K562 (cell line): Measurements from ENCODE around the gene IL11. TPM values are rescaled to one million over a fixed set of nuclear protein-coding genes. Genes with fewer than 3 reads are reported as not detected.

ENCODE experiments used
- ATAC-seq: fragments of 200-7000 bp; cut with Tn5 transposase; 3 replicates; pipeline ENCODE4 v1.9.1; 2020; ENCODE audit warnings: moderate library complexity
- BruUV-seq: library from RNA; stranded (reverse); fragments of 400-500 nt; replicated peaks from 2 replicates; lab custom pipeline; 2021; lab: Mats Ljungman, UMichigan
- CTCF ChIA-PET: fragments of 300-600 bp; formaldehyde crosslinking; extraction: SDS; loops from one replicate; lab custom pipeline; 2021; ENCODE audit warnings: low intra/inter-chr PET ratio; lab: Yijun Ruan, JAX
- POLR2A ChIA-PET: fragments of 300-600, 350-650 bp; sonication (Branson Sonifier 250); formaldehyde crosslinking; extraction: SDS; loops from one replicate; lab custom pipeline; 2021; ENCODE audit warnings: antibody characterized with exemption, inconsistent platforms; lab: Yijun Ruan, JAX
- DNase-seq, 4 experiments: peaks; one replicate each; pipeline versions ENCODE4 v3.0.0 to v3.0.0-alpha.2; 2011 to 2018; ENCODE audit warnings: low spot score in 3 of 4, mixed read lengths in 3 of 4; ENCODE audit errors: extremely low read depth in 1 of 4
- FAIRE-seq: peaks from 2 replicates; lab custom pipeline; 2011; peaks lifted over from hg19 to GRCh38; lab: Jason Lieb, UNC
- H2AFZ ChIP-seq: 2 replicates; pipeline ENCODE4 v1.6.0; 2011; ENCODE audit warnings: low read depth, low read length, control low read depth, inconsistent platforms
- H3K27ac ChIP-seq: fragments of 200-600 bp; 3 replicates; pipeline ENCODE4 v1.8.0; 2011; ENCODE audit warnings: low read depth, mild to moderate bottlenecking, control low read depth, inconsistent platforms, low read length, moderate library complexity, mixed read lengths; ENCODE audit errors: extremely low read depth
- H3K27me3 ChIP-seq, 2 experiments: fragments of 300-600 bp in 1 of 2; 2 replicates in 1 of 2; 3 replicates in 1 of 2; pipeline versions ENCODE4 v1.6.0 to v1.8.0; 2011; ENCODE audit warnings: inconsistent platforms in 2 of 2, low read length in 2 of 2, mild to moderate bottlenecking in 1 of 2, mixed read lengths in 1 of 2, moderate library complexity in 1 of 2; ENCODE audit not compliant: control insufficient read depth in 2 of 2, insufficient read depth in 2 of 2
- H3K36me3 ChIP-seq: fragments of 300-600 bp; 3 replicates; pipeline ENCODE4 v1.8.0; 2011; ENCODE audit warnings: mild to moderate bottlenecking, low read length, inconsistent platforms; ENCODE audit not compliant: control insufficient read depth, insufficient read depth
- H3K4me1 ChIP-seq, 2 experiments: fragments of 200-600 bp in 1 of 2; replicated peaks in 1 of 2; 2 replicates in 1 of 2; 3 replicates in 1 of 2; pipeline versions ENCODE4 v1.5.1 to v1.8.0; 2011; ENCODE audit warnings: inconsistent platforms in 2 of 2, low read length in 2 of 2, mild to moderate bottlenecking in 1 of 2, mixed read lengths in 1 of 2, moderate library complexity in 1 of 2; ENCODE audit not compliant: control insufficient read depth in 2 of 2, insufficient read depth in 2 of 2
- H3K4me2 ChIP-seq: 2 replicates; pipeline ENCODE4 v1.6.1; 2011; ENCODE audit warnings: low read length, control low read depth, inconsistent platforms, mixed read lengths; ENCODE audit not compliant: insufficient read depth
- H3K4me3 ChIP-seq: fragments of 200-600 bp; sonication (generic), shearing (Covaris generic); 2 replicates; pipeline ENCODE4 v1.5.1; 2016; ENCODE audit warnings: control low read depth, inconsistent platforms
- H3K79me2 ChIP-seq: fragments of 200-600 bp; 3 replicates; pipeline ENCODE4 v1.8.0; 2011; ENCODE audit warnings: low read length, inconsistent platforms; ENCODE audit not compliant: control insufficient read depth, insufficient read depth
- H3K9ac ChIP-seq, 2 experiments: 2 replicates each; pipeline versions ENCODE4 v1.6.0 to v1.6.1; 2011; ENCODE audit warnings: low read depth in 2 of 2, low read length in 2 of 2, control low read depth in 1 of 2, inconsistent platforms in 1 of 2, mild to moderate bottlenecking in 1 of 2, mixed read lengths in 1 of 2; ENCODE audit not compliant: insufficient read depth in 1 of 2
- H3K9me1 ChIP-seq: one replicate; pipeline ENCODE4 v1.6.0; 2011; ENCODE audit warnings: inconsistent platforms, mild to moderate bottlenecking, low read length, moderate library complexity; ENCODE audit not compliant: control insufficient read depth, insufficient read depth
- H3K9me3 ChIP-seq: replicated peaks from 2 replicates; pipeline ENCODE4 v1.5.1; 2011; ENCODE audit warnings: low read depth, low read length, inconsistent platforms; ENCODE audit not compliant: control insufficient read depth, insufficient read depth
- H4K20me1 ChIP-seq: replicated peaks from 2 replicates; pipeline ENCODE4 v1.6.1; 2011; ENCODE audit warnings: low read length, inconsistent platforms, mixed read lengths; ENCODE audit not compliant: control insufficient read depth, insufficient read depth
- ATF7 ChIP-seq: fragments of 450-650 bp; IDR thresholded peaks from 2 replicates; pipeline ENCODE4 v1.7.1; 2014; ENCODE audit warnings: mild to moderate bottlenecking, moderate library complexity
- BRD9 ChIP-seq: fragments of 450-650 bp; IDR thresholded peaks from 2 replicates; pipeline ENCODE4 v1.6.1; 2018; ENCODE audit warnings: low read depth; ENCODE audit not compliant: partially characterized antibody
- FOXJ2 ChIP-seq: fragments of 200-800 bp; sonication (Bioruptor generic); IDR thresholded peaks from 2 replicates; pipeline ENCODE4 v1.6.1; 2016; ENCODE audit warnings: missing genetic modification characterization, missing compliant biosample characterization
- HIVEP1 ChIP-seq: fragments of 250-450 bp; sonication (Bioruptor Pico); IDR thresholded peaks from 2 replicates; pipeline ENCODE4 v1.4.0; 2020; ENCODE audit warnings: mild to moderate bottlenecking
- HMG20A ChIP-seq: fragments of 450-650 bp; formaldehyde crosslinking; conservative IDR thresholded peaks from 2 replicates; pipeline ENCODE4 v1.4.0; 2020; ENCODE audit warnings: mild to moderate bottlenecking, mixed read lengths
- NONO ChIP-seq, 2 experiments: fragments of 200-400 bp in 1 of 2; fragments of 450-650 bp in 1 of 2; formaldehyde crosslinking in 1 of 2; IDR thresholded peaks; 2 replicates each; pipeline ENCODE4 v1.6.1; 2017; ENCODE audit warnings: low read depth in 2 of 2, mild to moderate bottlenecking in 2 of 2, moderate library complexity in 2 of 2, low read length in 1 of 2
- NR2C1 ChIP-seq, 2 experiments: fragments of 450-650 bp; IDR thresholded peaks; 2 replicates each; pipeline ENCODE4 v1.6.1; 2017; ENCODE audit warnings: mild to moderate bottlenecking in 2 of 2, antibody characterized with exemption in 1 of 2, inconsistent platforms in 1 of 2, missing compliant biosample characterization in 1 of 2, missing genetic modification characterization in 1 of 2
- PHTF2 ChIP-seq: fragments of 250-450 bp; sonication (Bioruptor Pico); IDR thresholded peaks from 2 replicates; pipeline ENCODE4 v1.5.0; 2021; ENCODE audit warnings: mild to moderate bottlenecking
- SRF ChIP-seq, 2 experiments: fragments of 250-450, 450-650 bp in 1 of 2; sonication (Bioruptor Pico) in 1 of 2; sonication (generic) in 1 of 2; formaldehyde crosslinking; IDR thresholded peaks; 2 replicates each; pipeline versions ENCODE4 v1.5.0 to v1.5.1; 2020 to 2022; ENCODE audit warnings: mild to moderate bottlenecking in 1 of 2, missing genetic modification reagents in 1 of 2
- WGBS: fragments of 100-300 bp; shearing (Covaris generic); methylation state at CpG from one replicate; pipeline ENCODE4 v1.1.6; 2016; ENCODE audit warnings: low coverage, mixed read lengths; ENCODE audit not compliant: insufficient coverage; ENCODE audit errors: missing lambda C conversion rate; 5-methylcytosine and 5-hydroxymethylcytosine counted together
- in situ Hi-C: fragments of 300-500 bp; cut with MboI; formaldehyde crosslinking; loops from 4 replicates; pipeline ENCODE4 v1.15.0; 2018; ENCODE audit warnings: inconsistent platforms, mixed read lengths
- intact Hi-C: fragments of 100-400 bp; cut with micrococcal nuclease; formaldehyde crosslinking; loops from 2 replicates; pipeline ENCODE4 v1.14.2; 2022
- polyA plus RNA-seq, 8 experiments: library from polyadenylated mRNA; depleted of rRNA in 4 of 8; stranded (reverse) in 5 of 8; unstranded in 3 of 8; fragments of >200 nt; fragmentation: Nextera tagmentation in 2 of 8; fragmentation: Illumina TruSeq in 1 of 8; extraction: Ambion mirVana in 2 of 8; extraction: Trizol in 1 of 8; gene quantifications; 2 replicates each; pipeline versions ENCODE4 v1.2.1 to v1.2.3, GENCODE V29; 2011 to 2014; ENCODE audit warnings: inconsistent platforms in 1 of 8, missing spikeins in 1 of 8
- total RNA-seq, 7 experiments: library from RNA; depleted of rRNA in 6 of 7; stranded (reverse); fragments of >200 nt in 6 of 7; fragmentation: Illumina TruSeq in 2 of 7; extraction: Trizol in 2 of 7; gene quantifications; 2 replicates each; pipeline versions ENCODE4 v1.2.1 to v1.2.3, GENCODE V29; 2011 to 2021; ENCODE audit warnings: low replicate concordance in 1 of 7
- TF ChIP-seq, protein P1 (sequence below), 2 experiments: fragments of 450-650 bp in 1 of 2; sonication (generic) in 1 of 2; formaldehyde crosslinking in 1 of 2; IDR thresholded peaks in 1 of 2; conservative IDR thresholded peaks in 1 of 2; 2 replicates each; pipeline versions ENCODE4 v1.6.1 to v1.8.1; 2016 to 2023; ENCODE audit warnings: mild to moderate bottlenecking in 2 of 2, moderate library complexity in 2 of 2, inconsistent platforms in 1 of 2, missing genetic modification reagents in 1 of 2
- TF ChIP-seq, protein P2 (sequence below), 3 experiments: fragments of 200-800 bp in 1 of 3; fragments of 250-450 bp in 1 of 3; fragments of 450-650 bp in 1 of 3; sonication (Bioruptor Pico) in 1 of 3; sonication (Bioruptor generic) in 1 of 3; formaldehyde crosslinking in 1 of 3; IDR thresholded peaks; 2 replicates each; pipeline versions ENCODE4 v1.6.1 to v1.8.0; 2016 to 2022; ENCODE audit warnings: mild to moderate bottlenecking in 2 of 3, missing genetic modification characterization in 2 of 3, missing compliant biosample characterization in 1 of 3, moderate library complexity in 1 of 3
- TF ChIP-seq, protein P3 (sequence below): fragments of 250-450 bp; sonication (Bioruptor Pico); IDR thresholded peaks from 2 replicates; pipeline ENCODE4 v1.4.0; 2020; ENCODE audit warnings: mild to moderate bottlenecking, moderate library complexity
- TF ChIP-seq, protein P4 (sequence below): fragments of 450-650 bp; formaldehyde crosslinking; IDR thresholded peaks from 2 replicates; pipeline ENCODE4 v1.4.0; 2020; ENCODE audit warnings: mild to moderate bottlenecking, mixed read lengths

IL11 gene
- total and polyA plus RNA-seq, 9 of the 15 experiments (the other 6 are each of a cell fraction or from before 2014, with no cell fraction given) = 0.04 to 0.42 (median 0.06) TPM; not detected in 6

DNA sequence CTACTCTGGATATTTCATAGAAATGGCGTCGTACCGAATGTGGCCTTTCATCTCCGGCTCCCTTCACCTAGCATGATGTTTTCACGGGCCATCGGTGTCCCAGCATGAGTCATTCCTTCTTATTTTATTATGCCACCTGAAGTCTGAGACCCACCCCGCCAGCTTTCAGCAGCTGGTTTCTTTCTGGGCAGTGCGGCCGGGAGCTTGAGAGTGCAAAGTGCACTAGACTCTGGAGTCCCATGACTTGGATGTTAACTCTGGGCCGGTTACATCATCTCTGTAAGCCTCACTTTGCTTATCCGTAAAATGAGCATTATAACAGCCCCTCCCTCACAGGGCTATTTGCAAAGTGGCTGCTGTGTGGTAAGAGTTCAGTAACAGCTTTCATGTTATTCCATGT lies 36.4 kb downstream of the IL11 start:
- peak; percentile 22; the same call in 1 of the 3 replicates for ATAC-seq
- POLR2A ChIA-PET = interaction anchor here (1.0 kb wide), 1 partner anchor 72 kb away, joined by 3 read pairs; no protein-coding TSS in a partner anchor
- no peaks in the 10 kb centered on the region for H3K36me3 ChIP-seq
- H3K9me3 ChIP-seq = no peaks in the 10 kb centered on the region; the same call in 1 of the 2 replicates
- no peaks in the 10 kb centered on the region for H3K79me2 ChIP-seq
- H3K4me3 ChIP-seq = no peak overlapping the region
- in situ Hi-C loops (no loop called here), intact Hi-C loops (no loop called here)
- H3K9me1 ChIP-seq = no peaks in the 10 kb centered on the region
- WGBS = 65% methylated on average over 11 of the region's 11 CpGs
- H3K27ac ChIP-seq = no peak overlapping the region
- no peak overlapping the region for H3K4me2 ChIP-seq
- no peak overlapping the region for H3K9ac ChIP-seq
- BruUV-seq = no TSS peak
- DNase-seq = no peak
- CTCF ChIA-PET = no interaction called here
- H4K20me1 ChIP-seq = no peaks in the 10 kb centered on the region
- H3K27me3 ChIP-seq = no peaks in the 10 kb centered on the region
- H3K4me1 ChIP-seq = peaks cover 0 to 7% of the 10 kb centered on the region in 2 experiments; a peak in 4 of 5 replicates
- H2AFZ ChIP-seq = peak overlapping the region; percentile 69
- FAIRE-seq = no peak
- TF ChIP-seq HMG20A (no peak), HIVEP1 (CRISPR knock-in tag) (no peak), ATF7 (peak; percentile 61; the same call in 1 of the 2 replicates), SRF (CRISPR knock-in tag; IDR thresholded peaks at IDR 0.05) (no peak), NONO (IDR thresholded peaks at IDR 0.05; ENCODE audit: low read depth in 2 of 2, low read length in 1 of 2) (no peak), FOXJ2 (no peak), NR2C1 (IDR thresholded peaks at IDR 0.05) (no peak), NR2C1 (tag; IDR thresholded peaks at IDR 0.05) (0 out of 2 replicates have a peak, but pooled peaks have one; percentile 37), BRD9 (no peak), PHTF2 (CRISPR knock-in tag) (no peak)
- TF ChIP-seq, protein P1, sequence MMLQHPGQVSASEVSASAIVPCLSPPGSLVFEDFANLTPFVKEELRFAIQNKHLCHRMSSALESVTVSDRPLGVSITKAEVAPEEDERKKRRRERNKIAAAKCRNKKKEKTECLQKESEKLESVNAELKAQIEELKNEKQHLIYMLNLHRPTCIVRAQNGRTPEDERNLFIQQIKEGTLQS (IDR thresholded peaks at IDR 0.05) = peak; percentile 76
- TF ChIP-seq, protein P1 (CRISPR knock-in tag; conservative IDR thresholded peaks at IDR 0.05) = no peak
- TF ChIP-seq, protein P2, sequence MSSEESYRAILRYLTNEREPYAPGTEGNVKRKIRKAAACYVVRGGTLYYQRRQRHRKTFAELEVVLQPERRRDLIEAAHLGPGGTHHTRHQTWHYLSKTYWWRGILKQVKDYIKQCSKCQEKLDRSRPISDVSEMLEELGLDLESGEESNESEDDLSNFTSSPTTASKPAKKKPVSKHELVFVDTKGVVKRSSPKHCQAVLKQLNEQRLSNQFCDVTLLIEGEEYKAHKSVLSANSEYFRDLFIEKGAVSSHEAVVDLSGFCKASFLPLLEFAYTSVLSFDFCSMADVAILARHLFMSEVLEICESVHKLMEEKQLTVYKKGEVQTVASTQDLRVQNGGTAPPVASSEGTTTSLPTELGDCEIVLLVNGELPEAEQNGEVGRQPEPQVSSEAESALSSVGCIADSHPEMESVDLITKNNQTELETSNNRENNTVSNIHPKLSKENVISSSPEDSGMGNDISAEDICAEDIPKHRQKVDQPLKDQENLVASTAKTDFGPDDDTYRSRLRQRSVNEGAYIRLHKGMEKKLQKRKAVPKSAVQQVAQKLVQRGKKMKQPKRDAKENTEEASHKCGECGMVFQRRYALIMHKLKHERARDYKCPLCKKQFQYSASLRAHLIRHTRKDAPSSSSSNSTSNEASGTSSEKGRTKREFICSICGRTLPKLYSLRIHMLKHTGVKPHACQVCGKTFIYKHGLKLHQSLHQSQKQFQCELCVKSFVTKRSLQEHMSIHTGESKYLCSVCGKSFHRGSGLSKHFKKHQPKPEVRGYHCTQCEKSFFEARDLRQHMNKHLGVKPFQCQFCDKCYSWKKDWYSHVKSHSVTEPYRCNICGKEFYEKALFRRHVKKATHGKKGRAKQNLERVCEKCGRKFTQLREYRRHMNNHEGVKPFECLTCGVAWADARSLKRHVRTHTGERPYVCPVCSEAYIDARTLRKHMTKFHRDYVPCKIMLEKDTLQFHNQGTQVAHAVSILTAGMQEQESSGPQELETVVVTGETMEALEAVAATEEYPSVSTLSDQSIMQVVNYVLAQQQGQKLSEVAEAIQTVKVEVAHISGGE (CRISPR knock-in tag; IDR thresholded peaks at IDR 0.05) = no peak
- TF ChIP-seq, protein P3, sequence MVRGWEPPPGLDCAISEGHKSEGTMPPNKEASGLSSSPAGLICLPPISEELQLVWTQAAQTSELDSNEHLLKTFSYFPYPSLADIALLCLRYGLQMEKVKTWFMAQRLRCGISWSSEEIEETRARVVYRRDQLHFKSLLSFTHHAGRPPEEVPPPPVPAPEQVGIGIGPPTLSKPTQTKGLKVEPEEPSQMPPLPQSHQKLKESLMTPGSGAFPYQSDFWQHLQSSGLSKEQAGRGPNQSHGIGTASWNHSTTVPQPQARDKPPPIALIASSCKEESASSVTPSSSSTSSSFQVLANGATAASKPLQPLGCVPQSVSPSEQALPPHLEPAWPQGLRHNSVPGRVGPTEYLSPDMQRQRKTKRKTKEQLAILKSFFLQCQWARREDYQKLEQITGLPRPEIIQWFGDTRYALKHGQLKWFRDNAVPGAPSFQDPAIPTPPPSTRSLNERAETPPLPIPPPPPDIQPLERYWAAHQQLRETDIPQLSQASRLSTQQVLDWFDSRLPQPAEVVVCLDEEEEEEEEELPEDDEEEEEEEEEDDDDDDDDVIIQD (CRISPR knock-in tag) = no peak
- TF ChIP-seq, protein P4, sequence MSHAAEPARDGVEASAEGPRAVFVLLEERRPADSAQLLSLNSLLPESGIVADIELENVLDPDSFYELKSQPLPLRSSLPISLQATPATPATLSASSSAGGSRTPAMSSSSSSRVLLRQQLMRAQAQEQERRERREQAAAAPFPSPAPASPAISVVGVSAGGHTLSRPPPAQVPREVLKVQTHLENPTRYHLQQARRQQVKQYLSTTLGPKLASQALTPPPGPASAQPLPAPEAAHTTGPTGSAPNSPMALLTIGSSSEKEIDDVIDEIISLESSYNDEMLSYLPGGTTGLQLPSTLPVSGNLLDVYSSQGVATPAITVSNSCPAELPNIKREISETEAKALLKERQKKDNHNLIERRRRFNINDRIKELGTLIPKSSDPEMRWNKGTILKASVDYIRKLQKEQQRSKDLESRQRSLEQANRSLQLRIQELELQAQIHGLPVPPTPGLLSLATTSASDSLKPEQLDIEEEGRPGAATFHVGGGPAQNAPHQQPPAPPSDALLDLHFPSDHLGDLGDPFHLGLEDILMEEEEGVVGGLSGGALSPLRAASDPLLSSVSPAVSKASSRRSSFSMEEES (CRISPR knock-in tag) = no peak
